Prostate gland (tissue), 2 donors: ENCODE measurements around the gene CDH10.

Experiments used
- CTCF ChIP-seq, 4 experiments: fragments of 200-600 bp in 2 of 4; fragments of 450-650 bp in 2 of 4; sonication (generic) in 2 of 4; IDR thresholded peaks; 1 replicate in 3 of 4; 2 replicates in 1 of 4; pipeline ENCODE4 v1.5.1; 2016 to 2019; ENCODE audit warnings: antibody characterized with exemption in 4 of 4, mild to moderate bottlenecking in 2 of 4, moderate library complexity in 2 of 4
- POLR2A ChIP-seq: fragments of 450-650 bp; IDR thresholded peaks from one replicate; pipeline ENCODE4 v1.6.1; 2016; ENCODE audit warnings: antibody characterized with exemption, mild to moderate bottlenecking
- POLR2AphosphoS5 ChIP-seq: sonication (generic); formaldehyde crosslinking; IDR thresholded peaks from one replicate; pipeline ENCODE4 v1.6.1; 2017; ENCODE audit warnings: antibody characterized with exemption

- TF ChIP-seq CTCF (IDR thresholded peaks at IDR 0.05) (no peak), POLR2A (no peak), POLR2AphosphoS5 (no peak)
These were observed 21.2 kb downstream of the CDH10 start for GRCh38 chr5:24623624-24624023.
